ENCODE data around the gene SIM1.

Gene SIM1

GRCh38 chr6:100346828-100347227 is 117.9 kb downstream of the SIM1 start:
- Mint-ChIP-seq H3K27me3 (no peaks in the 10 kb centered on the region), H3K4me3 (no peak overlapping the region), H3K4me1 (no peaks in the 10 kb centered on the region), H3K9me3 (no peaks in the 10 kb centered on the region), H3K36me3 (ENCODE audit: low read depth) (no peaks in the 10 kb centered on the region), H3K27ac (no peak overlapping the region)
- ATAC-seq: no peak
- DNase-seq: no peak

- ATAC-seq (no peak), DNase-seq (no peak)
- no peak overlapping the region for H3K4me3 Mint-ChIP-seq
- no peaks in the 10 kb centered on the region for H3K9me3 Mint-ChIP-seq
- no peak overlapping the region for H3K27ac Mint-ChIP-seq
- H3K27me3 Mint-ChIP-seq: no peaks in the 10 kb centered on the region
- no peaks in the 10 kb centered on the region for H3K36me3 Mint-ChIP-seq (ENCODE audit: low read depth)
- H3K4me1 Mint-ChIP-seq: no peaks in the 10 kb centered on the region
These were observed 118.5 kb downstream of the SIM1 start for GRCh38 chr6:100346203-100346602.

GRCh38 chr6:100344761-100345160 is 120.0 kb downstream of the SIM1 start:
- Mint-ChIP-seq H3K4me3 (no peak overlapping the region), H3K27me3 (no peaks in the 10 kb centered on the region), H3K9me3 (no peaks in the 10 kb centered on the region), H3K4me1 (no peaks in the 10 kb centered on the region), H3K36me3 (ENCODE audit: low read depth) (no peaks in the 10 kb centered on the region), H3K27ac (no peak overlapping the region)
- ATAC-seq (no peak), DNase-seq (no peak)

- Mint-ChIP-seq H3K9me3 (no peaks in the 10 kb centered on the region), H3K27ac (no peak overlapping the region), H3K27me3 (no peaks in the 10 kb centered on the region), H3K4me3 (no peak overlapping the region), H3K36me3 (ENCODE audit: low read depth) (no peaks in the 10 kb centered on the region), H3K4me1 (no peaks in the 10 kb centered on the region)
- ATAC-seq: no peak
- no peak for DNase-seq
These were observed 120.4 kb downstream of the SIM1 start for GRCh38 chr6:100344321-100344720.

GRCh38 chr6:100343316-100344077 is 121.2 kb downstream of the SIM1 start:
- H3K4me1 Mint-ChIP-seq: no peaks in the 10 kb centered on the region
- DNase-seq (no peak), ATAC-seq (no peak)
- no peak overlapping the region for H3K4me3 Mint-ChIP-seq
- no peak overlapping the region for H3K27ac Mint-ChIP-seq
- H3K9me3 Mint-ChIP-seq: no peaks in the 10 kb centered on the region
- H3K36me3 Mint-ChIP-seq (ENCODE audit: low read depth): no peaks in the 10 kb centered on the region
- H3K27me3 Mint-ChIP-seq: no peaks in the 10 kb centered on the region

- no peak overlapping the region for H3K27ac Mint-ChIP-seq
- no peaks in the 10 kb centered on the region for H3K36me3 Mint-ChIP-seq (ENCODE audit: low read depth)
- H3K4me3 Mint-ChIP-seq: no peak overlapping the region
- no peaks in the 10 kb centered on the region for H3K9me3 Mint-ChIP-seq
- no peaks in the 10 kb centered on the region for H3K27me3 Mint-ChIP-seq
- ATAC-seq: no peak
- no peak for DNase-seq
- H3K4me1 Mint-ChIP-seq: no peaks in the 10 kb centered on the region
These were observed 121.9 kb downstream of the SIM1 start for GRCh38 chr6:100342830-100343229.

- ATAC-seq: no peak
- H3K27me3 Mint-ChIP-seq: no peaks in the 10 kb centered on the region
- no peaks in the 10 kb centered on the region for H3K4me1 Mint-ChIP-seq
- no peak overlapping the region for H3K27ac Mint-ChIP-seq
- no peak for DNase-seq
- H3K36me3 Mint-ChIP-seq (ENCODE audit: low read depth): no peaks in the 10 kb centered on the region
- no peak overlapping the region for H3K4me3 Mint-ChIP-seq
- H3K9me3 Mint-ChIP-seq: no peaks in the 10 kb centered on the region
These were observed 125.0 kb downstream of the SIM1 start for GRCh38 chr6:100339574-100340255.

GRCh38 chr6:100338090-100338489 is 126.6 kb downstream of the SIM1 start:
- Mint-ChIP-seq H3K36me3 (ENCODE audit: low read depth) (no peaks in the 10 kb centered on the region), H3K27me3 (no peaks in the 10 kb centered on the region), H3K27ac (no peak overlapping the region), H3K9me3 (no peaks in the 10 kb centered on the region), H3K4me3 (no peak overlapping the region), H3K4me1 (no peaks in the 10 kb centered on the region)
- DNase-seq (no peak), ATAC-seq (no peak)

GRCh38 chr6:100336876-100337275 is 127.8 kb downstream of the SIM1 start:
- no peaks in the 10 kb centered on the region for H3K4me1 Mint-ChIP-seq
- no peaks in the 10 kb centered on the region for H3K27me3 Mint-ChIP-seq
- ATAC-seq (no peak), DNase-seq (no peak)
- no peak overlapping the region for H3K27ac Mint-ChIP-seq
- no peaks in the 10 kb centered on the region for H3K36me3 Mint-ChIP-seq (ENCODE audit: low read depth)
- H3K4me3 Mint-ChIP-seq: no peak overlapping the region
- no peaks in the 10 kb centered on the region for H3K9me3 Mint-ChIP-seq

GRCh38 chr6:100335991-100336390 is 128.7 kb downstream of the SIM1 start:
- no peaks in the 10 kb centered on the region for H3K36me3 Mint-ChIP-seq (ENCODE audit: low read depth)
- H3K27ac Mint-ChIP-seq: no peak overlapping the region
- H3K4me3 Mint-ChIP-seq: no peak overlapping the region
- H3K4me1 Mint-ChIP-seq: no peaks in the 10 kb centered on the region
- no peaks in the 10 kb centered on the region for H3K9me3 Mint-ChIP-seq
- DNase-seq: no peak
- ATAC-seq: no peak
- H3K27me3 Mint-ChIP-seq: no peaks in the 10 kb centered on the region
